NOMO-1 (cell line): ENCODE data around the gene CLIP1.
A peak's percentile ranks its signal among the peaks of the same experiment; 100 is the strongest.
"Not testable (repeated sequence)": the region's sequence is repeated elsewhere in the genome, so short reads cannot be mapped to it uniquely, and the experiment has no call there.

Experiments used
- DNase-seq, 2 experiments: peaks; one replicate each; lab custom pipeline; 2025; ENCODE audit not compliant: unreplicated experiment in 2 of 2; lab: John Stamatoyannopoulos, UW

The CLIP1 gene

DNA sequence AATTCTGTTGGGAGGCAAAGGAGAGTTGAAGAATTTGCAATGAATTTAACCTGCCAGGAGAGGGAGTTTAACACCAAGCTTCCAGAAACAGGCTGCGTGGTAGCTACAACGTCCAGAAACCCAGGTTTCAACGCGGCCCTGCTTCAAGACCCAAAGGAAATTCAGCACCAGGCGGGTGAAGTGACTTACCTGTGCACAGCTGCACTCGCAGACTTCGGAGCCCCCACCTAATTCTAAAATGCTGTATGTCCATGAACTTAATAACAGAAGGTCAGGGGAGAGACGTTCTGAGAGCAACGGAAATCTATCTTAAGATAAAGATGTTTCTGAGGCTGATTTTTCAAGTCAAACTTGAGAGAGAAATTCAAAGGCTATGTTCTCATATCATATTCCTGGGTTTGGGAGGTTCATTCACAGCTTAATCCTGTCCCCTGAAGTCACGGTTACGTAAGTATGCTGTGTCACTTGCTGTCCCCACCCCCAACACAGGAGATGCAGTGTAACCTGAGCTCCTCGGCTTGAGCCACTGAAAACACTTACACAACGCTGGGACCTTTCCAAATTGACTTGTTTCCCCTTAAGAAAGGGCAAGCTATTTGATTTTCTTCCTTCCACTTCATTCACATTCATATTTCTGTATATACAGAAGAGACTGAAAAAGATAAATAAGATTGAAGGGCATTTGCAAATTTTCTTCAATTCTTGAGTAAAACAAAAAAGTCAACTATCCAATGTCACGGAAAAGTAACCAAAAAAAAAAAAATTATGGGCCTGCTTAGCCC, 22.7 kb downstream of the CLIP1 start:
- DNase-seq: peak; percentile 57 to 79

- no peak for DNase-seq
Measured at GRCh38 chr12:122399254-122399591, 23.2 kb downstream of the CLIP1 start.

GRCh38 chr12:122397981-122398380, 24.5 kb downstream of the CLIP1 start:
- not testable (repeated sequence) for DNase-seq

DNA sequence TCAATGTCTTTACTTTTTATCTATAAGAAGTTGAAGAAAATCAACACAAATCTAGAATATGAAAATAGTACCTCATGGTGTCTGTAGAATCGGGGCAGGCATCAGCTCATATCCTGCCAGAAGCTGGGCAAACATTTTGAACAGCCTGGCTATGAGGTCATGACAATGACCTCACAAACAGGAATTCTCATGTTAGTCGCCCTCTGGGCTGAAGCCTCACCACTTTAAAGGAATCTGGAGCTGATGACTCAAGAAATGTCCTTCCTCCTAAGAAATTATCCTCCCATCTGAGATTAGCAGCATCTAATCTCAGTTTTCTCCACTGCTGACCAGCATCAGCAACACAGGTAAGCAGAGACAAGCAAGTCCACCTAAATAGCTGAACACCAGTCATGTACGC, 27.1 kb downstream of the CLIP1 start:
- DNase-seq: no peak

DNA sequence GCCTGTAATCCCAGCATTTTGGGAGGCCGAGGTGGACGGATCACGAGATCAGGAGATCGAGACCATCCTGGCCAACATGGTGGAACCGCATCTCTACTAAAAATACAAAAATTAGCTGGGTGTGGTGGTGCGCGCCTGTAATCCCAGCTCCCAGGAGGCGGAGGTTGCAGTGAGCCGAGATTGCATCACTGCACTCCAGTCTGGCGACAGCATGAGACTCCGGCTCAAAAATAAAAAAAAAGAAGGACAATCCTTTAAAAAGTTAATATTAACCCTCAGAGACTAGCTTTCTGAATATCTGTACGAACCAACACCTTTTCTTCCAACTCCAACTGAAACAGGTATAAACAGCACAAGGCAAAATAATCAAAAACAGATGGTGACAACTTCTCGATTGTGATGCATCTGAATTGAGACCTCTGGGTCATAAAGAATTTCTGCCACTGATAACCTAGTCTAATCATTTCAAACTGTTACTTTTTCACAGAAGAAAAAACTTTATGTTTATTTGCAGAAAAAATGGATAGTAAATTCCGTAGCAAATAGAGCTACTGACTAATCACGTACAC, 27.8 kb downstream of the CLIP1 start:
- no peak for DNase-seq

- DNase-seq: no peak
Measured at GRCh38 chr12:122393817-122394216, 28.7 kb downstream of the CLIP1 start.

GRCh38 chr12:122392411-122392810, 30.1 kb downstream of the CLIP1 start:
- no peak for DNase-seq

DNA sequence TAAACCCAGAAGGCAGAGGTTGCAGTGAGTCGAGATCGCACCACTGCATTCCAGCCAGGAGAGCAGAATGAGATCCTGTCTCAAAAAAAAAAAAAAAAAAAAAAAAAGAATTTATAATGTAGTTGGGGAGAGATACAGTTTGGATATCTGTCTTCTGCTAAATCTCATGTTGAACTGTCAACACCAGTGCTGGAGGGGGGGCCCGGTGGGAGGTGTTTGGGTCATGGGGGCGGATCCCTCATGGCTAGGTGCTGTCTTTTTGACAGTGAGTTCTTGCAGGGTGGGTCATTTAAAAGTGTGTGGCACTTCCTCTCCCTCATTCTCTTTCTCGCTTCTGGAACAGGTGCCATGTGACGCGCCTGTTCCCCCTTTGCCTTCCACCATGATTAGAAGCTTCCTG, 32.8 kb downstream of the CLIP1 start:
- no peak for DNase-seq

DNA sequence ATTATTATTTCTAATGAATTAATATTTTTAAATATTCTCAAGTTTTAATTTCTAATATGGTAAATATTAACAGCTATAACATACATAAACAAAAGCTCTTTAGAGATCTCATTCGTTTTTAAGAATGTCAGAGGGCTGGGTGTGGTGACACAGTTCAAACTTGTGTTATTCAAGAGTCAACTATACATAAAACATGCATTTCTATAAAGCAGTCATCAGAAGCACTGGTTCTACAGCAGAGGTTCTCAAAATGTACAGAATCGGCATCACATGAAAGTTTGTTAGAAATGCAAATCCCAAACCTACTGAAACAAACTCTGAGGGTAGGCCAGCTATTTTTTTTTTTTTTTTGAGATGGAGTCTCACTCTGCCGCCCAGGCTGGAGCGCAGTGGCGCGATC, 34.6 kb downstream of the CLIP1 start:
- DNase-seq: no peak

DNA sequence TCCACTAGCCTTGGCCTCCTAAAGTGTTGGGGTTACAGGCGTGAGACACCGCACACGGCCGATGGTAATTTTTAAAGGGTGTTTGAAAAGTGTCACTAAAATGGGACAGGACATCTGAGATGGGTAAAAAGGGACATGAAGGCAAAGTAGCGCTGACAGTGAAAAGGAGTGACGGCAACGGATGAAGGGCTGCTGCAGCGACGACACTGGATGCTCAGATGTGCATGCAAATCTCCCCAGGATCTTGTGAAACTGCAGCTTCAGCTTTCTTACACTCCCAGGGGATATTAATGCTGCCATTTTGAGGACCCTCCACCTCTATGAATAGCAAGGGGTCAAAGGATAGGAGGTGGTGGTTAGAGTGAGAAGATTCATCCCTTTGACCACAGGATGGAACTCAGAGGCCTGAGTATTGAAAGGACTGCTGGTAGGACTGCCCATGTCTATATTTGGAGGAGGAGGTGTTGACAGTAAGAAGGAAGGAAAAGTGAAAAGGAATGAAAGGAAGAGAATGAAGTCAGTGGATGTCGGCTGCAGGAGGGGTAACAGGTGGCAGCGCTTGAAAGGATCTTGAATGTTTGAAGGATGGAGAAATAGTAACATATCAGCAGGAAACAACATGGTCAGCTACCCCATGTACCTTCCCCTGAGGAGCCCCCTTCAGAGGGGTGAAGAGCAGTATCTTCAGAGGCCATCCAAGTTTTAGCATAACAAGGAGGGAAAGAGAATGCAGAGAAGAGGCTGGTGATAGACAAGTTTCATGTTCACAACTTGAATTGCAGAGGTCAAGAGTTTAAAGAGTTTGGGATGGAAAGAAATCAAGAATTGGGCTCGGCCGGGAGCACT, 37.1 kb downstream of the CLIP1 start:
- no peak for DNase-seq

DNA sequence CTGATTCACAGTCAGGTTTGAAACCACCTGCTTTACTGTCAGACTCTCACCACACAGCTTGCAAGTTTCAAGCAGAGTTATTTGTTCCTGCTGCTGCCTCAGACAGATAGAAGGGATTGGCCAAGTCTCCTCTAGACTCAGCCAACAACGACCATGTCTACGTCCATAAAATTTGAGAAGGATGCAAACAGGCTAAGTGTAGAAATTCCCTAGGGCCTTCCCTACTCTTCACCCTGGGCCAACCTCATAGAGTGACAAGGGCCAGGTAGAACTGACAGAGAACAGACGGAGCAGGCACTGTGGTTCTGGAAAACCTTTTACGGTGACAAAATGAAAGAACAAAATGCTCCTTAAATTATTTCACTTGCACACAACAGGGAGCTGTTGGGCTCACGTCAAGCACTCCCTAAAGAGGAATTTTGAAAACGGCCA, 39.5 kb downstream of the CLIP1 start:
- DNase-seq: no peak

DNA sequence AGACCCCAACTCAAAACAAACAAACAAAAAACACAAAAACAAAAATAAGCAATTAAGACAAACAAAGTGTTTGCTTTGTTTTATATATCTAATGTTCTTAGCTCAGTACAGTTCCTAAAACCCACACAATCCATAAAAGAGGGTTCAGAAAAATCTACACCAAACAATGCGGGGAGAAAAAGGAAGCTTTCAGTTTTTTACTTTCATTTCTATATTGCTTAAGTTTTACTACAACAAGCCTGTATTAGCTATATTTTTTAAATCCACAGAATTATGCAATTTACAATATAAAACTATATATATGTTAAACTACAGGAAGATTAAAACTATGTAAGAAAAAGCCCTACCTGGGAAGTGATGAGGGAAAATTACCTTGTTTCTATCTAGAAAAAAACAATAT, 41.4 kb downstream of the CLIP1 start:
- peak in 1 of 2 experiments; percentile 55 for DNase-seq

GRCh38 chr12:122376751-122377150, 45.7 kb downstream of the CLIP1 start:
- not testable (repeated sequence) for DNase-seq

DNA sequence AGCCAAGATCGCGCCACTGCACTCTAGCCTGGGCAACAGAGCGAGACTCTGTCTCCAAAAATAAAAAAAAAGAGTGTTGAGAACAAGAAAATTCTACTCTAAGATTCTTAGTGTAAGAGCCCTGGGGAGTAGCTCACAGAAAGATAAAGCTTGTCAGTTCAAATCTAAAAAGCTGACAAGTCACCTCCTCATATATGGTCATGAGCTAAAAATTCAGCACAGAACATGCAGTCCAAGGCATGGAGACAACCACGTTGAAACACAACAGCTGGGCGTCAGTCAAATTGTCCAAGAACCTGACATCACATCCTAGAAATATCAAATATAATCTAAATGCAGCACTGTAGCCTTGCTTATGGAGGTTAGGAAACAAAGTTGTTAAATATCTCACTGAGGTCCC, 47.8 kb downstream of the CLIP1 start:
- DNase-seq: no peak

DNA sequence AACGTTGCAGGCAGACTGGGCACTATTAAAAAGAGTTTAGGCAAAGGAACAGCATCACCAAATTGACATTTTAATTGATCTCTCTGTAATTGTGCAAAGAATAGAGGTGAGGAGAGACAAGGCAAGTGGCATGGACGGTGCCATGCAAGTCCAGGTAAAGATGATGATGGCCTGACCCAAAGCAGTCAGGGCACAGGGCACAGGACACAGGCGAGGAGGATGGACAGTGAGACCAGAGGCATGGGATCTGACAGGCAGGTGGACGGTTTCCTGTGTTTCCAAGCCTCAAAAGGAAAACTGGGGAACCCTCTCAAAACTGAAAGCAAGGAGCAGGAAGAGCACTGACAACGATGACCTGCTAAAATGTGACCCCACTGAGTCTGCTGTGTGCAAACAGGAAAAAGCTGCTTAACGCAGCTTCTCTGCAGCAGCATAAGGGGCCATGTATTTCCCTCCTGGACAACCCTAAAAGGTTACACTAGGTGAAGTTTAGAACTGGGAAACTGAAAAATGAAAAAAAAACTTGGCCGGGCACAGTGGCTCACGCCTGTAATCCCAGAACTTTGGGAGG, 50.9 kb downstream of the CLIP1 start:
- no peak for DNase-seq

DNA sequence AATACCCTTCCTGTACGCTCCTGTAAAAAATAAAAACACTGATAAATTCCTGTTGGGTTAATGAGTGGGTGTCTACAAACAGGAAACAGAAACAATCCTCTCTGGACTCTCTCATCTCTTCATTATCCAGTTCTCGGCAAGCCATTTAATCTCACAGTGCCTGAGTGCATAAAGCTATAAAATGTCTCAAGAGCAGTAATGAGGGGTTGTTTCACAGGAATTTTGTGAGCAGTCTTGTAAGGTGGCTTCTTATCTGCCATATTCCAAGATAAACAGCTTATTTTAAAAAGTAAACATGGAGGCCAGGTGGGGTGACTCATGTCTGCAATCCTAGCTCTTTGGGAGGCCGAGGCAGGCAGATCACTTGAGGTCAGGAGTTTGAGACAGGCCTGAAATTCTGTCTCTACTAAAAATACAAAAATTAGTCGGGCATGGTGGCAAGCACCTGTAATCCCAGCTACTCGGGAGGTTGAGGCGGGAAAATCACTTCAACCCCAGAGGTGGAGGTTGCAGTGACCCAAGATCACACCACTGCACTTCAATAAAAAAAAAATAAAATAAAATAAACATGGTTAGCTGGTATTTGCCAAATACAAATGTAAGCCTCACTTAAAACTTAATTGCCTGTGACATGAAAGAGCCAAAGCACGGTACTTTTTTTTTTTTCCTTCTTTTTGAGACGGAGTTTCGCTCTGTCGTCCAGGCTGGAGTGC, 54.0 kb downstream of the CLIP1 start:
- DNase-seq: no peak

DNA sequence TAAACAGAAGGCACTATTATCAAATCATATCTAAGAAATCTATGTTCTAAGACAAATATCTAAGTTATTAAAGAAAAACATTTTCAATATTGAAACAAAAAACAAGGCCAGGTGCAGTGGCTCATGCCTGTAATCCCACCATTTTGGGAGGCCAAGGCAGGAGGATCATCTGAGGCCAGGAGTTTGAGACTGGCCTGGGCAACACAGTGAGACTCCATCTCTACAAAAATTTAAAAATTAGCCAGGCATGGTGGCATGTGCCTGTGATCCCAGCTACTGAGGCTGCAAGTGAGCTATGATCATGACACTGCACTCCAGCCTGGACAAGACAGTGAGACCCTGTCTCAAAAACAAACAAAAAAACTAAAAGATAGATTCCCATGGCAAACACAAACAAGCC, 54.8 kb downstream of the CLIP1 start:
- not testable (repeated sequence) for DNase-seq

DNA sequence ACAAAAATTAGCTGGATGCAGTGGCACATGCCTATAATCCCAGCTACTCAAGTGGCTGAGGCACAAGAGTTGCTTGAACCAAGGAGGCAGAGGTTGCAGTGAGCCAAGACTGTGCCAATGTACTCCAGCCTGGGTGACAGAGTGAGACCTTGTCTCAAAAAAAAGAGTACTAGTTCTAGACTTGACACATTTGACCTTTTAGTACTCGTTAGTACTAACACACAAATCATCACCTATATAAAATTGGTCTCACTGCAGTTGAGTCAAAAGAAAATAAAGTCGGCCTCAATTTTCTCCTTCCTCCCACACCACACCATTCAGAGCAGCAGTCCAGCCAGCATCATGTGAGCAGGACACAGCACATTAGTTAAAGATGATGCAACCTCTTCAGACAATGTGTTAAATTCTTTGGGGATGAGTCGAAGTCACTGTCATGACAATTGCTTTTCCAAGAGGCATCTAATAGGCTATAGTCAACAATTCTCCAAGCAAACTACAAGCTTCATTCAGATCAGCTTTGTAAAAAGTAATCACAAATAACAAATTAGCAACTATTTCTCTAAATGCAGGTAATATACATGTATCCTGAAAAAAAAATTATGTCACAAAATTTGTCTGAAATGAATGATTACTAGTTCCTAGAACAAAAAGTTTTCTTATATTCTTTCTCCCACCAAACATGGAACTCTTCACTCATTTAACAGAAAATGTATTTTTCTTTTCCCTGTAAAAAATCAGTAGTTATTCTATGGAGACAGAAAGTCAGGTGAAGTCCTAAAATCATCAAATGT, 55.6 kb downstream of the CLIP1 start:
- peak in 1 of 2 experiments; percentile 3 for DNase-seq

- not testable (repeated sequence) for DNase-seq
Measured at GRCh38 chr12:122365226-122365625, 57.2 kb downstream of the CLIP1 start.

- no peak for DNase-seq
Measured at GRCh38 chr12:122363782-122364181, 58.7 kb downstream of the CLIP1 start.
